ENCODE results near the gene MYCL. TPM values are rescaled to one million over a fixed set of nuclear protein-coding genes. Genes with fewer than 3 reads are reported as not detected.

MYCL gene
- total RNA-seq, 1 experiment from 2014 or later, result 18.4 TPM

- H3K36me3 Mint-ChIP-seq (ENCODE audit: insufficient read depth in 1 of 3, low read depth in 3 of 3), result no peaks in the 10 kb centered on the region
- TF ChIP-seq, protein P1, sequence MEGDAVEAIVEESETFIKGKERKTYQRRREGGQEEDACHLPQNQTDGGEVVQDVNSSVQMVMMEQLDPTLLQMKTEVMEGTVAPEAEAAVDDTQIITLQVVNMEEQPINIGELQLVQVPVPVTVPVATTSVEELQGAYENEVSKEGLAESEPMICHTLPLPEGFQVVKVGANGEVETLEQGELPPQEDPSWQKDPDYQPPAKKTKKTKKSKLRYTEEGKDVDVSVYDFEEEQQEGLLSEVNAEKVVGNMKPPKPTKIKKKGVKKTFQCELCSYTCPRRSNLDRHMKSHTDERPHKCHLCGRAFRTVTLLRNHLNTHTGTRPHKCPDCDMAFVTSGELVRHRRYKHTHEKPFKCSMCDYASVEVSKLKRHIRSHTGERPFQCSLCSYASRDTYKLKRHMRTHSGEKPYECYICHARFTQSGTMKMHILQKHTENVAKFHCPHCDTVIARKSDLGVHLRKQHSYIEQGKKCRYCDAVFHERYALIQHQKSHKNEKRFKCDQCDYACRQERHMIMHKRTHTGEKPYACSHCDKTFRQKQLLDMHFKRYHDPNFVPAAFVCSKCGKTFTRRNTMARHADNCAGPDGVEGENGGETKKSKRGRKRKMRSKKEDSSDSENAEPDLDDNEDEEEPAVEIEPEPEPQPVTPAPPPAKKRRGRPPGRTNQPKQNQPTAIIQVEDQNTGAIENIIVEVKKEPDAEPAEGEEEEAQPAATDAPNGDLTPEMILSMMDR (conservative IDR thresholded peaks at IDR 0.05), result no peak
- no peak overlapping the region for H3K56ac ChIP-seq (ENCODE audit: insufficient read length, low read depth, low read length)
These were observed 38.5 kb upstream of the MYCL start for GRCh38 chr1:39940253-39940652.

More at GRCh38 chr1:39940253-39940652, 38.5 kb upstream of the MYCL start:
- H3K27ac Mint-ChIP-seq, result no peak overlapping the region
- Histone ChIP-seq H4K20me1 (ENCODE audit: control insufficient read depth, insufficient read depth, insufficient read length) (no peaks in the 10 kb centered on the region), H4K91ac (ENCODE audit: insufficient read length, low read depth, low read length) (no peak overlapping the region), H2BK15ac (ENCODE audit: low read depth, low read length) (no peak overlapping the region), H3K14ac (ENCODE audit: insufficient read depth, low read length) (no peak overlapping the region), H3K23me2 (ENCODE audit: insufficient read length, low read depth, low read length, poor library complexity, severe bottlenecking) (no peaks in the 10 kb centered on the region), H3K9me3 (ENCODE audit: control insufficient read depth, low read depth, low read length) (no peaks in the 10 kb centered on the region), H2BK5ac (ENCODE audit: insufficient read length, low read length) (no peak overlapping the region), H3K27me3 (ENCODE audit: insufficient read depth, low read length) (0 out of 2 replicates have a peak, but pooled peaks cover 2% of the 10 kb centered on the region), H2AK5ac (ENCODE audit: insufficient read length, low read length) (no peak overlapping the region), H2AFZ (ENCODE audit: low read length) (no peak overlapping the region), H3K27ac (ENCODE audit: insufficient read length, low read depth, low read length) (no peak overlapping the region), H3K18ac (ENCODE audit: insufficient read length, low read depth, low read length) (no peak overlapping the region), H3K23ac (ENCODE audit: insufficient read length, low read depth, low read length) (no peak overlapping the region), H4K8ac (replicated peaks; ENCODE audit: insufficient read length, low read depth, low read length) (no peak overlapping the region), H3K9ac (ENCODE audit: extremely low read depth, insufficient read length, low read length) (no peak overlapping the region), H3K79me2 (ENCODE audit: insufficient read depth, low read length) (no peaks in the 10 kb centered on the region), H3K79me1 (ENCODE audit: insufficient read depth, low read depth, low read length, poor library complexity, severe bottlenecking) (no peaks in the 10 kb centered on the region), H2BK120ac (ENCODE audit: low read depth, low read length, poor library complexity, severe bottlenecking) (no peak overlapping the region), H2BK20ac (ENCODE audit: low read depth, low read length, poor library complexity, severe bottlenecking) (no peak overlapping the region), H3T11ph (ENCODE audit: low read length) (no peak overlapping the region), H3K4ac (ENCODE audit: low read depth, low read length) (no peak overlapping the region), H3K4me1 (ENCODE audit: insufficient read depth, low read length) (no peaks in the 10 kb centered on the region), H3K4me2 (ENCODE audit: insufficient read depth, insufficient read length, low read length) (no peak overlapping the region), H2BK12ac (ENCODE audit: insufficient read length, low read depth, low read length) (no peak overlapping the region), H4K5ac (ENCODE audit: insufficient read length, low read depth, low read length) (no peak overlapping the region)
- peaks cover 17% of the 10 kb centered on the region; the same call in 1 of the 2 replicates for H3K27me3 Mint-ChIP-seq (ENCODE audit: low read depth)
- no peaks in the 10 kb centered on the region for H3K9me3 Mint-ChIP-seq
- H3K4me3 Mint-ChIP-seq, result no peak overlapping the region
- WGBS (ENCODE audit: extremely low coverage, insufficient read length, low lambda C conversion rate), result no CpG with 5 or more reads among the region's 5 CpGs
- no peak for DNase-seq
- peaks cover 15% of the 10 kb centered on the region in 2 experiments for H3K4me1 Mint-ChIP-seq
